SK-N-SH (cell line): ENCODE results near the gene VCAN. TPM values are rescaled to one million over a fixed set of nuclear protein-coding genes. Genes with fewer than 3 reads are reported as not detected.
A peak's percentile ranks its signal among the peaks of the same experiment; 100 is the strongest.

Experiments used
- CTCF ChIA-PET: fragments of 300-600, 350-600 bp; formaldehyde crosslinking; extraction: SDS; loops from one replicate; lab custom pipeline; 2021; lab: Yijun Ruan, JAX
- POLR2A ChIA-PET: fragments of 350-600 bp; sonication (Branson Sonifier 250); formaldehyde crosslinking; extraction: SDS; loops from one replicate; lab custom pipeline; 2020; ENCODE audit warnings: antibody characterized with exemption, inconsistent platforms; lab: Yijun Ruan, JAX
- DNase-seq: peaks from one replicate; pipeline ENCODE4 v3.0.0; 2012
- H2AFZ ChIP-seq: fragments of 200-600 bp; sonication (generic); 2 replicates; pipeline ENCODE4 v1.8.1; 2016; ENCODE audit warnings: antibody characterized with exemption, mild to moderate bottlenecking, low read depth
- H3F3A ChIP-seq: fragments of 200-600 bp; sonication (generic); replicated peaks from 2 replicates; pipeline ENCODE3; 2016; ENCODE audit warnings: antibody characterized with exemption, mild to moderate bottlenecking; ENCODE audit not compliant: insufficient read depth
- H3K27ac ChIP-seq, 2 experiments: fragments of 200-500 bp in 1 of 2; fragments of 200-600 bp in 1 of 2; sonication (Bioruptor generic) in 1 of 2; sonication (generic), shearing (Covaris generic) in 1 of 2; 2 replicates each; pipeline versions ENCODE4 v1.5.1 to v1.6.1; 2014 to 2016; ENCODE audit warnings: low read depth in 2 of 2, inconsistent platforms in 1 of 2, low read length in 1 of 2, mild to moderate bottlenecking in 1 of 2, mixed read lengths in 1 of 2
- H3K27me3 ChIP-seq: fragments of 200-600 bp; sonication (generic), shearing (Covaris generic); 2 replicates; pipeline ENCODE4 v1.6.1; 2016; ENCODE audit warnings: mixed run types; ENCODE audit not compliant: insufficient read depth
- H3K36me3 ChIP-seq, 2 experiments: fragments of 200-500 bp in 1 of 2; fragments of 200-600 bp in 1 of 2; sonication (Bioruptor generic) in 1 of 2; sonication (generic) in 1 of 2; replicated peaks in 1 of 2; 2 replicates each; pipeline versions ENCODE3 to v1.5.1; 2014 to 2016; ENCODE audit warnings: low read length in 1 of 2, mild to moderate bottlenecking in 1 of 2; ENCODE audit not compliant: insufficient read depth in 2 of 2, control insufficient read depth in 1 of 2
- H3K4me1 ChIP-seq, 2 experiments: fragments of 200-500 bp in 1 of 2; fragments of 200-600 bp in 1 of 2; sonication (Bioruptor generic) in 1 of 2; sonication (generic), shearing (Covaris generic) in 1 of 2; 2 replicates each; pipeline versions ENCODE4 v1.5.1 to v1.6.1; 2014 to 2016; ENCODE audit warnings: low read depth in 1 of 2, low read length in 1 of 2, mixed run types in 1 of 2; ENCODE audit not compliant: insufficient read depth in 2 of 2, control insufficient read depth in 1 of 2
- H3K4me2 ChIP-seq: fragments of 200-600 bp; sonication (generic), shearing (Covaris generic); 2 replicates; pipeline ENCODE4 v1.6.1; 2017; ENCODE audit warnings: mixed run types
- H3K4me3 ChIP-seq, 2 experiments: fragments of 200-500 bp in 1 of 2; fragments of 200-600 bp in 1 of 2; sonication (Bioruptor generic) in 1 of 2; sonication (generic), shearing (Covaris generic) in 1 of 2; 2 replicates each; pipeline versions ENCODE4 v1.5.1 to v1.8.1; 2014 to 2016; ENCODE audit warnings: low read depth in 2 of 2, inconsistent platforms in 1 of 2, low read length in 1 of 2, mild to moderate bottlenecking in 1 of 2, mixed read lengths in 1 of 2, moderate library complexity in 1 of 2
- H3K79me2 ChIP-seq: fragments of 200-600 bp; sonication (generic); 2 replicates; pipeline ENCODE4 v1.8.1; 2017; ENCODE audit warnings: mild to moderate bottlenecking; ENCODE audit not compliant: insufficient read depth
- H3K9ac ChIP-seq: fragments of 200-600 bp; sonication (generic); 2 replicates; pipeline ENCODE4 v1.6.1; 2017; ENCODE audit warnings: mixed run types
- H3K9me2 ChIP-seq: fragments of 200-600 bp; sonication (generic); 2 replicates; pipeline ENCODE4 v1.6.1; 2017; ENCODE audit warnings: mixed run types
- H3K9me3 ChIP-seq: fragments of 200-600 bp; sonication (generic); 2 replicates; pipeline ENCODE4 v1.6.1; 2017; ENCODE audit warnings: mixed run types, mild to moderate bottlenecking, moderate library complexity
- H4K20me1 ChIP-seq: fragments of 200-600 bp; sonication (generic); 2 replicates; pipeline ENCODE4 v1.6.1; 2017; ENCODE audit warnings: mild to moderate bottlenecking, mixed run types; ENCODE audit not compliant: insufficient read depth
- CHD2 ChIP-seq: fragments of 150-350 bp; IDR thresholded peaks from 2 replicates; pipeline ENCODE4 v1.6.1; 2018; ENCODE audit warnings: low read length; ENCODE audit not compliant: partially characterized antibody
- EP300 ChIP-seq, 2 experiments: IDR thresholded peaks; 2 replicates each; pipeline versions ENCODE4 v1.4.0 to v1.6.1; 2012; ENCODE audit warnings: borderline replicate concordance in 1 of 2, low read depth in 1 of 2, low read length in 1 of 2
- FOXM1 ChIP-seq: IDR thresholded peaks from 2 replicates; pipeline ENCODE4 v1.4.0; 2012; ENCODE audit warnings: low read depth, mild to moderate bottlenecking
- IRF3 ChIP-seq: fragments of 150-350 bp; IDR thresholded peaks from 2 replicates; pipeline ENCODE4 v1.6.1; 2016; ENCODE audit warnings: mild to moderate bottlenecking, low read depth, low read length
- MAX ChIP-seq: IDR thresholded peaks from 2 replicates; pipeline ENCODE4 v1.4.0; 2012; ENCODE audit warnings: low read depth
- NFIC ChIP-seq: IDR thresholded peaks from 2 replicates; pipeline ENCODE4 v1.4.0; 2012; ENCODE audit warnings: borderline replicate concordance
- PBX3 ChIP-seq: IDR thresholded peaks from 2 replicates; pipeline ENCODE4; 2012
- POLR2AphosphoS5 ChIP-seq: IDR thresholded peaks from 2 replicates; pipeline ENCODE4 v1.6.1; 2012; ENCODE audit warnings: low read depth, low read length
- RAD21 ChIP-seq: IDR thresholded peaks from 2 replicates; pipeline ENCODE4 v1.6.1; 2012; ENCODE audit warnings: mild to moderate bottlenecking, low read length
- REST ChIP-seq: IDR thresholded peaks from 2 replicates; pipeline ENCODE4 v1.6.1; 2012; ENCODE audit warnings: mild to moderate bottlenecking, low read depth, low read length, moderate library complexity
- RXRA ChIP-seq: IDR thresholded peaks from 2 replicates; pipeline ENCODE4 v1.4.0; 2012; ENCODE audit warnings: low read depth, mild to moderate bottlenecking, borderline replicate concordance
- TCF12 ChIP-seq: IDR thresholded peaks from 2 replicates; pipeline ENCODE4 v1.4.0; 2012
- TEAD4 ChIP-seq: IDR thresholded peaks from 2 replicates; pipeline ENCODE4 v1.4.0; 2012; ENCODE audit warnings: mild to moderate bottlenecking, borderline replicate concordance; ENCODE audit not compliant: insufficient read depth
- USF1 ChIP-seq: IDR thresholded peaks from 2 replicates; pipeline ENCODE4 v1.4.0; 2012; ENCODE audit warnings: low read depth, borderline replicate concordance
- YY1 ChIP-seq: IDR thresholded peaks from 2 replicates; pipeline ENCODE4 v1.4.0; 2012; ENCODE audit warnings: low read depth, mild to moderate bottlenecking
- ZBTB33 ChIP-seq: IDR thresholded peaks from 2 replicates; pipeline ENCODE4 v1.4.0; 2012; ENCODE audit warnings: low read depth, borderline replicate concordance
- WGBS: methylation state at CpG from one replicate; pipeline ENCODE4 v1.1.6; 2017; ENCODE audit warnings: low lambda C conversion rate; 5-methylcytosine and 5-hydroxymethylcytosine counted together
- polyA plus RNA-seq, 3 experiments: library from polyadenylated mRNA; depleted of rRNA; stranded (reverse); fragments of >200 nt; gene quantifications; 2 replicates each; pipeline ENCODE4 v1.2.3, GENCODE V29; 2012

The VCAN gene
- polyA plus RNA-seq, 1 of the 3 experiments (the other 2 are of a cell fraction) = 142 TPM

GRCh38 chr5:83503662-83504061 is 32.1 kb downstream of the VCAN start:
- DNase-seq = no peak
- Histone ChIP-seq H3K4me3 (no peak overlapping the region), H3K4me2 (no peak overlapping the region), H3F3A (peaks cover 36% of the 10 kb centered on the region), H3K9me3 (no peaks in the 10 kb centered on the region), H3K27ac (no peak overlapping the region; a peak in 1 of 4 replicates), H3K4me1 (peaks cover 2 to 6% of the 10 kb centered on the region in 2 experiments; a peak in 2 of 4 replicates), H3K9me2 (no peaks in the 10 kb centered on the region), H3K9ac (no peak overlapping the region), H3K36me3 (peaks cover 45 to 92% of the 10 kb centered on the region in 2 experiments), H2AFZ (no peak overlapping the region), H4K20me1 (no peaks in the 10 kb centered on the region), H3K27me3 (no peaks in the 10 kb centered on the region), H3K79me2 (peaks cover 73% of the 10 kb centered on the region)
- ChIA-PET CTCF (no interaction called here), POLR2A (no interaction called here)
- TF ChIP-seq TCF12 (no peak), MAX (no peak), FOXM1 (no peak), ZBTB33 (no peak), YY1 (no peak), PBX3 (no peak), RXRA (no peak), EP300 (IDR thresholded peaks at IDR 0.05; ENCODE audit: borderline replicate concordance in 1 of 2, low read depth in 1 of 2, low read length in 1 of 2) (no peak), USF1 (no peak)

GRCh38 chr5:83507431-83507830 is 35.9 kb downstream of the VCAN start:
- no peak overlapping the region for H3K4me3 ChIP-seq
- no peaks in the 10 kb centered on the region; the same call in 1 of the 2 replicates for H4K20me1 ChIP-seq
- H3K27me3 ChIP-seq = no peaks in the 10 kb centered on the region
- peak overlapping the region; percentile 16 to 18; a peak in 3 of 4 replicates for H3K27ac ChIP-seq
- WGBS = 41% methylated on average over 1 of the region's 1 CpG
- H3F3A ChIP-seq = peaks cover 45% of the 10 kb centered on the region
- H3K4me2 ChIP-seq = peak overlapping the region; percentile 13; the same call in 1 of the 2 replicates
- peaks cover 12 to 14% of the 10 kb centered on the region in 2 experiments for H3K4me1 ChIP-seq
- peaks cover 73% of the 10 kb centered on the region for H3K79me2 ChIP-seq
- CTCF ChIA-PET = interaction anchor here (1.4 to 1.9 kb wide), 2 partner anchors 13 to 34 kb away, joined by 4 read pairs; no protein-coding TSS in a partner anchor
- peaks cover 17 to 81% of the 10 kb centered on the region in 2 experiments for H3K36me3 ChIP-seq
- POLR2A ChIA-PET = no interaction called here
- no peak for DNase-seq
- no peaks in the 10 kb centered on the region for H3K9me2 ChIP-seq
- no peaks in the 10 kb centered on the region for H3K9me3 ChIP-seq
- H3K9ac ChIP-seq = no peak overlapping the region
- H2AFZ ChIP-seq = no peak overlapping the region
- TF ChIP-seq REST = no peak
- no peak for TF ChIP-seq TEAD4
- no peak for TF ChIP-seq TCF12
- TF ChIP-seq RAD21 = no peak
- no peak for TF ChIP-seq NFIC
- TF ChIP-seq IRF3 = no peak
- no peak for TF ChIP-seq POLR2AphosphoS5
- no peak for TF ChIP-seq PBX3
- no peak for TF ChIP-seq CHD2
- no peak for TF ChIP-seq FOXM1
- no peak for TF ChIP-seq EP300 (IDR thresholded peaks at IDR 0.05; ENCODE audit: borderline replicate concordance in 1 of 2, low read depth in 1 of 2, low read length in 1 of 2)
